ENCODE measurements around the gene REELD1. TPM values are rescaled to one million over a fixed set of nuclear protein-coding genes. Genes with fewer than 3 reads are reported as not detected.

Gene REELD1
- total RNA-seq = not detected

- DNase-seq (ENCODE audit: low spot score in 2 of 2) (no peak), FAIRE-seq (no peak)
These were observed at the start of gene REELD1 for GRCh38 chr4:146214238-146214637. REELD1 (plus strand) TSS chr4:146214538; CDS start chr4:146216953, 2,415 bp downstream.

- DNase-seq (ENCODE audit: low spot score in 2 of 2) (no peak), FAIRE-seq (no peak)
These were observed 49.1 kb upstream of the REELD1 start for GRCh38 chr4:146165221-146165620.

- DNase-seq (ENCODE audit: low spot score in 2 of 2) = no peak
- FAIRE-seq = no peak
These were observed 48.5 kb upstream of the REELD1 start for GRCh38 chr4:146165840-146166239.

GRCh38 chr4:146170149-146170548, 44.2 kb upstream of the REELD1 start:
- no peak for DNase-seq (ENCODE audit: low spot score in 2 of 2)

GRCh38 chr4:146175541-146176453, 38.5 kb upstream of the REELD1 start, which contains the start of gene LSM6:
LSM6 (plus strand) TSS chr4:146175718; CDS start chr4:146182922, 7,204 bp downstream.
- FAIRE-seq (peak; percentile 65), DNase-seq (ENCODE audit: low spot score in 2 of 2) (peak; percentile 79 to 85)

More at GRCh38 chr4:146170149-146170548, 44.2 kb upstream of the REELD1 start:
- FAIRE-seq = no peak

- FAIRE-seq = no peak
- DNase-seq (ENCODE audit: low spot score in 2 of 2) = no peak
These were observed 37.4 kb upstream of the REELD1 start for GRCh38 chr4:146176891-146177290.

GRCh38 chr4:146178126-146178525, 36.2 kb upstream of the REELD1 start:
- no peak for FAIRE-seq
- no peak for DNase-seq (ENCODE audit: low spot score in 2 of 2)

- FAIRE-seq (no peak), DNase-seq (ENCODE audit: low spot score in 2 of 2) (no peak)
These were observed 34.5 kb upstream of the REELD1 start for GRCh38 chr4:146179784-146180370.

- DNase-seq (ENCODE audit: low spot score in 2 of 2) = no peak
- no peak for FAIRE-seq
These were observed 31.9 kb upstream of the REELD1 start for GRCh38 chr4:146182443-146182842.

GRCh38 chr4:146183209-146183608, 31.1 kb upstream of the REELD1 start:
- FAIRE-seq (no peak), DNase-seq (ENCODE audit: low spot score in 2 of 2) (no peak)

- DNase-seq (ENCODE audit: low spot score in 2 of 2) (no peak), FAIRE-seq (no peak)
These were observed 28.3 kb upstream of the REELD1 start for GRCh38 chr4:146186041-146186440.

GRCh38 chr4:146186596-146186995, 27.7 kb upstream of the REELD1 start:
- no peak for FAIRE-seq
- no peak for DNase-seq (ENCODE audit: low spot score in 2 of 2)

- DNase-seq (ENCODE audit: low spot score in 2 of 2) (no peak), FAIRE-seq (no peak)
These were observed 23.9 kb upstream of the REELD1 start for GRCh38 chr4:146190456-146190855.

GRCh38 chr4:146191766-146192458, 22.4 kb upstream of the REELD1 start:
- FAIRE-seq (no peak), DNase-seq (ENCODE audit: low spot score in 2 of 2) (no peak)

- FAIRE-seq (no peak), DNase-seq (ENCODE audit: low spot score in 2 of 2) (no peak)
These were observed 20.7 kb upstream of the REELD1 start for GRCh38 chr4:146193628-146194027.

- FAIRE-seq = no peak
These were observed 20.1 kb upstream of the REELD1 start for GRCh38 chr4:146194212-146194611.

GRCh38 chr4:146202665-146203064, 11.7 kb upstream of the REELD1 start:
- no peak for DNase-seq (ENCODE audit: low spot score in 2 of 2)
- no peak for FAIRE-seq

More at GRCh38 chr4:146194212-146194611, 20.1 kb upstream of the REELD1 start:
- DNase-seq (ENCODE audit: low spot score in 2 of 2) = no peak

- no peak for FAIRE-seq
- DNase-seq (ENCODE audit: low spot score in 2 of 2) = no peak
These were observed 6.9 kb upstream of the REELD1 start for GRCh38 chr4:146207410-146207809.

GRCh38 chr4:146210890-146211289, 3.4 kb upstream of the REELD1 start:
- FAIRE-seq = no peak
- no peak for DNase-seq (ENCODE audit: low spot score in 2 of 2)

- FAIRE-seq (no peak), DNase-seq (ENCODE audit: low spot score in 2 of 2) (peak in 1 of 2 donors; percentile 10)
These were observed 2.9 kb upstream of the REELD1 start for GRCh38 chr4:146211440-146211839.

GRCh38 chr4:146212781-146213180, 1.6 kb upstream of the REELD1 start:
- FAIRE-seq = no peak
- no peak for DNase-seq (ENCODE audit: low spot score in 2 of 2)
